Activated naive CD8-positive, alpha-beta T cell treated with anti-CD3 and anti-CD28 coated beads, Interleukin-2, amount 50 U/mL, for 16 hours (primary cell): ENCODE results near the gene SUMF1.
A peak's percentile ranks its signal among the peaks of the same experiment; 100 is the strongest.

Experiments
- DNase-seq: peaks from one replicate; pipeline ENCODE4 v3.0.0-alpha.2; 2020; ENCODE audit warnings: low read depth, low spot score

SUMF1 gene

GRCh38 chr3:4466741-4467521, at the start of gene SUMF1:
TSS of gene SUMF1 (minus strand) at chr3:4467269. CDS start at chr3:4467245, 24 bp downstream.
- peak; percentile 51 for DNase-seq

GRCh38 chr3:4515916-4516579, 49.0 kb upstream of the SUMF1 start:
- no peak for DNase-seq

- DNase-seq = no peak
Observed at GRCh38 chr3:4514916-4515315, 47.8 kb upstream of the SUMF1 start.

- DNase-seq = no peak
Observed at GRCh38 chr3:4514321-4514720, 47.3 kb upstream of the SUMF1 start.

- no peak for DNase-seq
Observed at GRCh38 chr3:4512895-4513616, 46.0 kb upstream of the SUMF1 start.

- DNase-seq = no peak
Observed at GRCh38 chr3:4511491-4512262, 44.6 kb upstream of the SUMF1 start.

- no peak for DNase-seq
Observed at GRCh38 chr3:4509983-4510755, 43.1 kb upstream of the SUMF1 start.

- no peak for DNase-seq
Observed at GRCh38 chr3:4509043-4509442, 42.0 kb upstream of the SUMF1 start.

- no peak for DNase-seq
Observed at GRCh38 chr3:4508048-4508981, 41.2 kb upstream of the SUMF1 start.

- no peak for DNase-seq
Observed at GRCh38 chr3:4507024-4507596, 40.0 kb upstream of the SUMF1 start.

- DNase-seq = no peak
Observed at GRCh38 chr3:4506559-4507023, 39.5 kb upstream of the SUMF1 start.

- DNase-seq = no peak
Observed at GRCh38 chr3:4505688-4506558, 38.9 kb upstream of the SUMF1 start.

GRCh38 chr3:4504340-4505261, 37.5 kb upstream of the SUMF1 start:
- no peak for DNase-seq

GRCh38 chr3:4503050-4503449, 36.0 kb upstream of the SUMF1 start:
- no peak for DNase-seq

- DNase-seq = no peak
Observed at GRCh38 chr3:4501927-4502326, 34.9 kb upstream of the SUMF1 start.

- DNase-seq = no peak
Observed at GRCh38 chr3:4501437-4501836, 34.4 kb upstream of the SUMF1 start.

- no peak for DNase-seq
Observed at GRCh38 chr3:4498446-4498845, 31.4 kb upstream of the SUMF1 start.
